KMS-11 (cell line): ENCODE results near the gene VPS11.
"Not testable (repeated sequence)": the region's sequence is repeated elsewhere in the genome, so short reads cannot be mapped to it uniquely, and the experiment has no call there.

Experiments
- H2AFZ ChIP-seq: fragments of 200-600 bp; sonication (generic); 2 replicates; pipeline ENCODE4 v1.6.1; 2016; ENCODE audit warnings: antibody characterized with exemption, mixed run types, low read depth
- H3K27ac ChIP-seq: fragments of 200-600 bp; sonication (generic); 2 replicates; pipeline ENCODE4 v1.6.1; 2016; ENCODE audit warnings: mild to moderate bottlenecking, mixed run types
- H3K27me3 ChIP-seq: fragments of 200-600 bp; sonication (generic); 2 replicates; pipeline ENCODE4 v1.6.1; 2017; ENCODE audit warnings: mild to moderate bottlenecking, low read depth, mixed run types, moderate library complexity; ENCODE audit not compliant: insufficient read depth
- H3K36me3 ChIP-seq: fragments of 200-600 bp; sonication (generic); 2 replicates; pipeline ENCODE4 v1.6.1; 2017; ENCODE audit warnings: mild to moderate bottlenecking, mixed run types; ENCODE audit not compliant: insufficient read depth
- H3K4me1 ChIP-seq: fragments of 200-600 bp; sonication (generic); 2 replicates; pipeline ENCODE4 v1.6.1; 2016; ENCODE audit warnings: mild to moderate bottlenecking, low read depth, mixed run types; ENCODE audit not compliant: poor library complexity, severe bottlenecking
- H3K4me2 ChIP-seq: fragments of 200-600 bp; sonication (generic); 2 replicates; pipeline ENCODE4 v1.7.0; 2016; ENCODE audit warnings: mild to moderate bottlenecking, mixed run types
- H3K4me3 ChIP-seq: fragments of 200-600 bp; sonication (generic); IDR thresholded peaks from 2 replicates; pipeline ENCODE4 v1.6.1; 2017; ENCODE audit warnings: low read depth, low read length, mixed read lengths; ENCODE audit not compliant: insufficient read depth
- H3K79me2 ChIP-seq: fragments of 200-600 bp; sonication (generic); 2 replicates; pipeline ENCODE4 v1.6.1; 2016; ENCODE audit warnings: low read depth, mixed run types; ENCODE audit not compliant: insufficient read depth
- H3K9ac ChIP-seq: fragments of 200-600 bp; sonication (generic); 2 replicates; pipeline ENCODE4 v1.6.1; 2016; ENCODE audit warnings: mild to moderate bottlenecking, mixed run types
- H4K20me1 ChIP-seq: fragments of 200-600 bp; sonication (generic); 2 replicates; pipeline ENCODE4 v1.6.1; 2016; ENCODE audit warnings: mild to moderate bottlenecking, mixed run types; ENCODE audit not compliant: insufficient read depth
- TF ChIP-seq, protein P1 (sequence below): fragments of 200-600 bp; sonication (generic); conservative IDR thresholded peaks from 2 replicates; pipeline ENCODE4 v1.6.1; 2017; ENCODE audit warnings: low read depth, mild to moderate bottlenecking, antibody characterized with exemption, low read length, moderate library complexity, mixed read lengths

VPS11 gene

DNA sequence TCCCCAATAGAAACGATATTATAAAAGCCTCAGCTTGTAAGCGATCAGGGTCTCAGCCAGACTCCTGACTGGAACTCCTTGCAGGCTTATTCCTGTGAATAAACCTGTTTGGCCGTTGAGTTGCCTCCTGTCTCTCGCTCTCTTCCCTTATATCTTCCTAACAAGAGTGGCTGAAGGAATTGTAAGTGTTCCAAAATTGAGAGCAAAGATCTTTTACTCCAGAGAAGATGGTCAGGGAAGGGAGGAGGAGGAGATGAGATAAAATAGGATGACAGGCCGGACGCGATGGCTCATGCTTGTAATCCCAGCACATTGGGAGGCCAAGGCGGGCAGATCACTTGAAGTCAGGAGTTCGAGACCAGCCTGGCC lies 35.7 kb upstream of the VPS11 start:
- Histone ChIP-seq H3K79me2 (peaks cover 22% of the 10 kb centered on the region), H3K4me2 (no peak overlapping the region), H3K4me1 (peaks cover 19% of the 10 kb centered on the region), H3K36me3 (no peaks in the 10 kb centered on the region), H3K27ac (no peak overlapping the region), H2AFZ (no peak overlapping the region), H3K9ac (no peak overlapping the region), H3K4me3 (no peak overlapping the region), H3K27me3 (no peaks in the 10 kb centered on the region), H4K20me1 (no peaks in the 10 kb centered on the region)
- TF ChIP-seq, protein P1, sequence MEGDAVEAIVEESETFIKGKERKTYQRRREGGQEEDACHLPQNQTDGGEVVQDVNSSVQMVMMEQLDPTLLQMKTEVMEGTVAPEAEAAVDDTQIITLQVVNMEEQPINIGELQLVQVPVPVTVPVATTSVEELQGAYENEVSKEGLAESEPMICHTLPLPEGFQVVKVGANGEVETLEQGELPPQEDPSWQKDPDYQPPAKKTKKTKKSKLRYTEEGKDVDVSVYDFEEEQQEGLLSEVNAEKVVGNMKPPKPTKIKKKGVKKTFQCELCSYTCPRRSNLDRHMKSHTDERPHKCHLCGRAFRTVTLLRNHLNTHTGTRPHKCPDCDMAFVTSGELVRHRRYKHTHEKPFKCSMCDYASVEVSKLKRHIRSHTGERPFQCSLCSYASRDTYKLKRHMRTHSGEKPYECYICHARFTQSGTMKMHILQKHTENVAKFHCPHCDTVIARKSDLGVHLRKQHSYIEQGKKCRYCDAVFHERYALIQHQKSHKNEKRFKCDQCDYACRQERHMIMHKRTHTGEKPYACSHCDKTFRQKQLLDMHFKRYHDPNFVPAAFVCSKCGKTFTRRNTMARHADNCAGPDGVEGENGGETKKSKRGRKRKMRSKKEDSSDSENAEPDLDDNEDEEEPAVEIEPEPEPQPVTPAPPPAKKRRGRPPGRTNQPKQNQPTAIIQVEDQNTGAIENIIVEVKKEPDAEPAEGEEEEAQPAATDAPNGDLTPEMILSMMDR = no peak

DNA sequence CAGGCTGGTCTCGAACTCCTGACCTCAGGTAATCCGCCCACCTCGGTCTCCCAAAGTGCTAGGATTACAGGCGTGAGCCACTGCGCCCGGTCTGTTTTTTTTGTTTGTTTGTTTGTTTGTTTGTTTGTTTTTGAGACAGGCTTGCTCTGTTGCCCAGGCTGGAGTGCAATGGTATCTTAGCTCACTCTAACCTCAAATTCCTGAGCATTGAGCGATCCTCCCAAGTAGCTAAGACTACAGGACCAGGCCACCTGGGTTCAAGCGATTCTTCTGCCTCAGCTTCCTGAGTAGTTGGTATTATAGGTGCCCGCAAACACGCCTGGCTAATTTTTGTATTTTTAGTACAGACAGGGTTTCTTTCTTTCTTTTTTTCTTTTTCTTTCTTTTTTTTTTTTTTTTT lies 34.2 kb upstream of the VPS11 start:
- not testable (repeated sequence) for H4K20me1 ChIP-seq, H3K36me3 ChIP-seq, H2AFZ ChIP-seq, H3K27ac ChIP-seq, H3K9ac ChIP-seq, H3K79me2 ChIP-seq, H3K4me2 ChIP-seq, H3K4me3 ChIP-seq, H3K27me3 ChIP-seq, H3K4me1 ChIP-seq

DNA sequence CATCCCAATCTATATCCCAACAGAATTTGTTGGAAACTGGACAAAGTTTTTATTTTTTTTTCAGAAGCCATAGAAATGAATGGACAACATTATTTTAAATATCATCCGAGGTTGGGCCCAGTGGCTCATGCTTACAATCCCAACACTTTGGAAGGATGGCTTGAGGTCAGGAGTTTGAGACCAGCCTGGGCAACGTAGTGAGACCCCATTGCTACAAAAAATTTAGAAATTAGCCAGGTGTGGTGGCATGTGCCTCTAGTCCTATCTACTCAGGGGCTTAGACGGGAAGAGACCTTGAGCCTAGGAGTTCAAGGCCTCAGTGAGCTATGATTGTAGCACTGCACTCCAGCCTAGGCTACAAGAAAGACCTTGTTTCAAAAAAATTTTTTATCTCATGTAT lies 32.8 kb upstream of the VPS11 start:
- TF ChIP-seq, protein P1 = no peak
- H3K27ac ChIP-seq = no peak overlapping the region
- no peaks in the 10 kb centered on the region for H3K79me2 ChIP-seq
- H3K4me3 ChIP-seq = no peak overlapping the region
- H2AFZ ChIP-seq = no peak overlapping the region
- no peaks in the 10 kb centered on the region for H3K27me3 ChIP-seq
- no peaks in the 10 kb centered on the region for H3K36me3 ChIP-seq
- no peaks in the 10 kb centered on the region for H4K20me1 ChIP-seq
- H3K4me2 ChIP-seq = no peak overlapping the region
- H3K9ac ChIP-seq = no peak overlapping the region
- H3K4me1 ChIP-seq = no peaks in the 10 kb centered on the region

DNA sequence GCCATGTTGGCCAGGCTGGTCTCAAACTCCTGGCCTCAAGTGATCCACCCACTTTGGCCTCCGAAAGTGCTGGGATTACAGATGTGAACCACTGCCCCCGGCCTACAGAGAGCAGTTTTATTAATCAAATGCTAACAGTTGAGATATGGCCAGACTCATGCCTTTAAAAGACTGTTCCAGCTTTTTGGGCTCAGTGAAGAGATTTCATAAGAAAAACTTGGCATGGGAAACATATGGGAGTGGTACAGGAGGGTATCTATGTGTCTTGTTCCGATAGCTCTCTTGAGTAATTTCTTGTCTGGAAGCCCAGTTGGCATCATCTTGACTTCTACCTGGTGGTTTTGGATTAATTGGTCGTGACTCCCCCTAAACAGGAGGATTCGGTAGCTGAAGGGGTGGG lies 28.7 kb upstream of the VPS11 start:
- no peaks in the 10 kb centered on the region for H3K36me3 ChIP-seq
- no peak overlapping the region for H3K9ac ChIP-seq
- no peaks in the 10 kb centered on the region for H3K27me3 ChIP-seq
- H3K79me2 ChIP-seq = no peaks in the 10 kb centered on the region
- no peak overlapping the region for H3K4me2 ChIP-seq
- no peak overlapping the region for H3K4me3 ChIP-seq
- no peak overlapping the region for H2AFZ ChIP-seq
- TF ChIP-seq, protein P1 = no peak
- H4K20me1 ChIP-seq = no peaks in the 10 kb centered on the region
- H3K4me1 ChIP-seq = peaks cover 9% of the 10 kb centered on the region
- H3K27ac ChIP-seq = no peak overlapping the region

DNA sequence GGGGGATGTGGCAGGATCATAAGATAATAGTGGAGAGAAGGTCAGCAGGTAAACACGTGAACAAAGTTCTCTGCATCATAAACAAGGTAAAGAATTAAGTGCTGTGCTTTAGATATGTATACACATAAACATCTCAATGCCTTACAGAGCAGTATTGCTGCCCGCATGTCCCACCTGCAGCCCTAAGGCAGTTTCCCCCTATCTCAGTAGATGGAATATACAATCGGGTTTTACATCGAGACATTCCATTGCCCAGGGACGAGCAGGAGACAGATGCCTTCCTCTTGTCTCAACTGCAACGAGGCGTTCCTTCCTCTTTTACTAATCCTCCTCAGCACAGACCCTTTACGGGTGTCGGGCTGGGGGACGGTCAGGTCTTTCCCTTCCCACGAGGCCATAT lies 28.1 kb upstream of the VPS11 start:
- H3K4me1 ChIP-seq, H3K79me2 ChIP-seq, H2AFZ ChIP-seq, H3K9ac ChIP-seq, H3K4me3 ChIP-seq, H4K20me1 ChIP-seq, H3K27me3 ChIP-seq, H3K36me3 ChIP-seq, H3K4me2 ChIP-seq, H3K27ac ChIP-seq: not testable (repeated sequence)
